Measurements from ENCODE around the gene HIC1. TPM values are rescaled to one million over a fixed set of nuclear protein-coding genes. Genes with fewer than 3 reads are reported as not detected.

The HIC1 gene
- total RNA-seq, 1 experiment from 2014 or later: 0.84 TPM

- intact Hi-C loops (cut with micrococcal nuclease; ENCODE audit: unreplicated experiment): no loop called here
- Histone ChIP-seq H3K27ac (ENCODE audit: low read depth, low read length, poor library complexity, severe bottlenecking) (no peak overlapping the region), H3K9me3 (ENCODE audit: low read depth, low read length, poor library complexity, severe bottlenecking) (no peaks in the 10 kb centered on the region), H3K4me3 (ENCODE audit: low read depth, low read length, poor library complexity, severe bottlenecking) (no peak overlapping the region), H3K4me1 (ENCODE audit: insufficient read depth, low read length, poor library complexity, severe bottlenecking) (peaks cover 12% of the 10 kb centered on the region), H3K27me3 (replicated peaks; ENCODE audit: insufficient read depth, low read depth, low read length, poor library complexity) (no peaks in the 10 kb centered on the region), H3K36me3 (ENCODE audit: insufficient read depth, low read length, poor library complexity, severe bottlenecking) (no peaks in the 10 kb centered on the region)
- no TSS peak for BruUV-seq (replicated peaks)
- CTCF ChIA-PET: interaction anchor here (0.6 to 3.4 kb wide), 5 partner anchors 130 to 207 kb away, joined by 3 to 47 read pairs (median 6); no protein-coding TSS in a partner anchor
- POLR2A ChIA-PET (ENCODE audit: low non-redundant PET): no interaction called here
- no peak for DNase-seq (ENCODE audit: low spot score)
- TF ChIP-seq EZH2 (IDR thresholded peaks at IDR 0.05; ENCODE audit: borderline replicate concordance, low read depth, low read length, poor library complexity, severe bottlenecking) (no peak), CTCF (conservative IDR thresholded peaks at IDR 0.05; ENCODE audit: low read depth, low read length) (no peak)
Measured at GRCh38 chr17:2056206-2057174, 1.6 kb downstream of the HIC1 start.

- Histone ChIP-seq H3K4me1 (ENCODE audit: insufficient read depth, low read length, poor library complexity, severe bottlenecking) (peaks cover 12% of the 10 kb centered on the region), H3K27ac (ENCODE audit: low read depth, low read length, poor library complexity, severe bottlenecking) (no peak overlapping the region), H3K36me3 (ENCODE audit: insufficient read depth, low read length, poor library complexity, severe bottlenecking) (no peaks in the 10 kb centered on the region), H3K4me3 (ENCODE audit: low read depth, low read length, poor library complexity, severe bottlenecking) (no peak overlapping the region), H3K27me3 (replicated peaks; ENCODE audit: insufficient read depth, low read depth, low read length, poor library complexity) (no peaks in the 10 kb centered on the region), H3K9me3 (ENCODE audit: low read depth, low read length, poor library complexity, severe bottlenecking) (no peaks in the 10 kb centered on the region)
- DNase-seq (ENCODE audit: low spot score): no peak
- no TSS peak for BruUV-seq (replicated peaks)
- ChIA-PET CTCF (interaction anchor here (0.6 to 3.4 kb wide), 3 partner anchors 129 to 206 kb away, joined by 3 to 47 read pairs (median 4); no protein-coding TSS in a partner anchor), POLR2A (ENCODE audit: low non-redundant PET) (no interaction called here)
- TF ChIP-seq CTCF (conservative IDR thresholded peaks at IDR 0.05; ENCODE audit: low read depth, low read length): no peak
- TF ChIP-seq EZH2 (IDR thresholded peaks at IDR 0.05; ENCODE audit: borderline replicate concordance, low read depth, low read length, poor library complexity, severe bottlenecking): no peak
- intact Hi-C loops (cut with micrococcal nuclease; ENCODE audit: unreplicated experiment): no loop called here
Measured at GRCh38 chr17:2057175-2057759, 2.4 kb downstream of the HIC1 start.

GRCh38 chr17:2057760-2058585, 3.1 kb downstream of the HIC1 start:
- POLR2A ChIA-PET (ENCODE audit: low non-redundant PET): no interaction called here
- H3K4me1 ChIP-seq (ENCODE audit: insufficient read depth, low read length, poor library complexity, severe bottlenecking): peaks cover 19% of the 10 kb centered on the region
- H3K27ac ChIP-seq (ENCODE audit: low read depth, low read length, poor library complexity, severe bottlenecking): no peak overlapping the region
- no peaks in the 10 kb centered on the region for H3K36me3 ChIP-seq (ENCODE audit: insufficient read depth, low read length, poor library complexity, severe bottlenecking)
- no peaks in the 10 kb centered on the region for H3K9me3 ChIP-seq (ENCODE audit: low read depth, low read length, poor library complexity, severe bottlenecking)
- CTCF ChIA-PET: interaction anchor here (0.5 to 3.4 kb wide), 3 partner anchors 127 to 187 kb away, joined by 6 to 47 read pairs (median 9); no protein-coding TSS in a partner anchor
- no peak for DNase-seq (ENCODE audit: low spot score)
- H3K4me3 ChIP-seq (ENCODE audit: low read depth, low read length, poor library complexity, severe bottlenecking): no peak overlapping the region
- intact Hi-C loops (cut with micrococcal nuclease; ENCODE audit: unreplicated experiment): no loop called here
- no peaks in the 10 kb centered on the region for H3K27me3 ChIP-seq (replicated peaks; ENCODE audit: insufficient read depth, low read depth, low read length, poor library complexity)
- BruUV-seq (replicated peaks): no TSS peak
- no peak for TF ChIP-seq CTCF (conservative IDR thresholded peaks at IDR 0.05; ENCODE audit: low read depth, low read length)
- TF ChIP-seq EZH2 (IDR thresholded peaks at IDR 0.05; ENCODE audit: borderline replicate concordance, low read depth, low read length, poor library complexity, severe bottlenecking): no peak
